ENCODE data around the gene SPG11.

Gene SPG11

DNA sequence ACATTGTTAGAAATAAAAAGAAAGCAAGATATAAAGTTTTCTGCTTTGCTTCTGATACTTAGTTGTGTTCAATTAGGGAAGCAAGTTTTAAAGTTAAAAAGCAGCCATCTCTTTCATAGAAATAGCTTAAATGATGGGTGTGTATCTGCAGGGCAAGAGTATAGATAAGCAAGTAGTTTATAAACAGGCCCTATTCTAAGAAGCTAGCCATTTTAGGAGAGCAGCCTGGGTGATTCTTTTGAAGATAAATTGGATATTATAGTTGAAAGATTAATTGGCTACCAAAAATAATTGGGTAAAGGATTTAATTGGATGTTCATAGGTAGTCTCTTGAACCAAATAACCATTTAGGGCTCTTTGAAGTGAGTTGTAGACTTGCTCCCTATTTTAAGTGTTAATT lies 120.9 kb downstream of the SPG11 start:
- H3K4me2 ChIP-seq (ENCODE audit: low read depth, low read length, poor library complexity, severe bottlenecking) = peak overlapping the region; percentile 6
- H3K9me3 ChIP-seq (ENCODE audit: insufficient read depth, low read length) = no peaks in the 10 kb centered on the region
- H4K20me1 ChIP-seq (ENCODE audit: low read depth, low read length) = peaks cover 24% of the 10 kb centered on the region; the same call in 1 of the 2 replicates
- H3K9me2 ChIP-seq (replicated peaks; ENCODE audit: insufficient read depth, low read length) = no peaks in the 10 kb centered on the region
- no peak overlapping the region for H3K27ac ChIP-seq (ENCODE audit: low read depth, low read length)
- H3F3A ChIP-seq (ENCODE audit: insufficient read depth) = peaks cover 7% of the 10 kb centered on the region; the same call in 1 of the 2 replicates
- H2AFZ ChIP-seq (ENCODE audit: low read depth, low read length, severe bottlenecking) = no peak overlapping the region
- peaks cover 27% of the 10 kb centered on the region for H3K36me3 ChIP-seq (ENCODE audit: low read length)
- no peak overlapping the region for H3K9ac ChIP-seq (ENCODE audit: low read length)
- TF ChIP-seq, protein P1, sequence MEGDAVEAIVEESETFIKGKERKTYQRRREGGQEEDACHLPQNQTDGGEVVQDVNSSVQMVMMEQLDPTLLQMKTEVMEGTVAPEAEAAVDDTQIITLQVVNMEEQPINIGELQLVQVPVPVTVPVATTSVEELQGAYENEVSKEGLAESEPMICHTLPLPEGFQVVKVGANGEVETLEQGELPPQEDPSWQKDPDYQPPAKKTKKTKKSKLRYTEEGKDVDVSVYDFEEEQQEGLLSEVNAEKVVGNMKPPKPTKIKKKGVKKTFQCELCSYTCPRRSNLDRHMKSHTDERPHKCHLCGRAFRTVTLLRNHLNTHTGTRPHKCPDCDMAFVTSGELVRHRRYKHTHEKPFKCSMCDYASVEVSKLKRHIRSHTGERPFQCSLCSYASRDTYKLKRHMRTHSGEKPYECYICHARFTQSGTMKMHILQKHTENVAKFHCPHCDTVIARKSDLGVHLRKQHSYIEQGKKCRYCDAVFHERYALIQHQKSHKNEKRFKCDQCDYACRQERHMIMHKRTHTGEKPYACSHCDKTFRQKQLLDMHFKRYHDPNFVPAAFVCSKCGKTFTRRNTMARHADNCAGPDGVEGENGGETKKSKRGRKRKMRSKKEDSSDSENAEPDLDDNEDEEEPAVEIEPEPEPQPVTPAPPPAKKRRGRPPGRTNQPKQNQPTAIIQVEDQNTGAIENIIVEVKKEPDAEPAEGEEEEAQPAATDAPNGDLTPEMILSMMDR (IDR thresholded peaks at IDR 0.05; ENCODE audit: insufficient read depth, low read length, poor library complexity, severe bottlenecking) = no peak
- TF ChIP-seq EZH2phosphoT487 (conservative IDR thresholded peaks at IDR 0.05; ENCODE audit: low read length) = no peak
- H3K4me3 ChIP-seq (ENCODE audit: insufficient read depth, low read length, poor library complexity, severe bottlenecking) = no peak overlapping the region
- H3K27me3 ChIP-seq (ENCODE audit: low read length) = no peaks in the 10 kb centered on the region
- peaks cover 97% of the 10 kb centered on the region for H3K79me2 ChIP-seq (ENCODE audit: insufficient read depth, low read length)

DNA sequence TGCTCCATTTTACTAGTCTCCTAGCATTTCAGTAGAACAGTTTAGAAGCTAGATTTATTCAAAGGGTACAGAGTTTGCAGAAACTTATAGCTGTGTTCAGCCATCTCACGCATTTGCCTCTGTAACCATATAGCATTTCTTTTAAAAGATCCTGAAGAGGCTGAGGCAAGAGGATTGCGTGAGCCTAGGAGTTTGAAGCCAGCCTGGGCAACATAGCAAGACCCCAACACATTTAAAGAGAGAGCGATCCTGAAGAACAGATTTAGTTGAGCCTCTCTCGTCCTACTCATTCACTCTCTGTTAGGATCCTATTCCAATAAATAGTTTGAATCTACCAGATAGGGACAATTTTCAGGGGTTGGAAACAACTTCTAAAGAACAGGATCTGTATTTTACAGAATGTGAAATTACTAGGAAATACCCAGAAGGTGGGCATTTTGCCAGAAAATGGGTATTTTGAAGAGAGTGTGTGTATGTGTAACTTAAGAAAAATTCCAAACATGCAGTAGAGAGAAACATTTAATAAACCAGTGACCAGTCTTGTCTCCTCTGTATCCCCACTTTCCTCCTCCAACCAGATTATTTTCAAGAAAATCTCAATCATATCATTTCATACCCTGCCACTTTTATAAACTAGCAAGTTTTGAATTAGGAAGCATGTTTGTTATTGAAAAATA lies 122.0 kb downstream of the SPG11 start:
- peaks cover 27% of the 10 kb centered on the region for H3K36me3 ChIP-seq (ENCODE audit: low read length)
- no peak overlapping the region for H3K4me3 ChIP-seq (ENCODE audit: insufficient read depth, low read length, poor library complexity, severe bottlenecking)
- H2AFZ ChIP-seq (ENCODE audit: low read depth, low read length, severe bottlenecking) = no peak overlapping the region
- H3K9me3 ChIP-seq (ENCODE audit: insufficient read depth, low read length) = no peaks in the 10 kb centered on the region
- H3K9ac ChIP-seq (ENCODE audit: low read length) = no peak overlapping the region
- no peak overlapping the region for H3K4me2 ChIP-seq (ENCODE audit: low read depth, low read length, poor library complexity, severe bottlenecking)
- TF ChIP-seq, protein P1 (IDR thresholded peaks at IDR 0.05; ENCODE audit: insufficient read depth, low read length, poor library complexity, severe bottlenecking) = no peak
- no peak for TF ChIP-seq EZH2phosphoT487 (conservative IDR thresholded peaks at IDR 0.05; ENCODE audit: low read length)
- no peak overlapping the region for H3K27ac ChIP-seq (ENCODE audit: low read depth, low read length)
- peaks cover 7% of the 10 kb centered on the region; the same call in 1 of the 2 replicates for H3F3A ChIP-seq (ENCODE audit: insufficient read depth)
- H3K9me2 ChIP-seq (replicated peaks; ENCODE audit: insufficient read depth, low read length) = no peaks in the 10 kb centered on the region
- peaks cover 91% of the 10 kb centered on the region for H3K79me2 ChIP-seq (ENCODE audit: insufficient read depth, low read length)
- peaks cover 24% of the 10 kb centered on the region; the same call in 1 of the 2 replicates for H4K20me1 ChIP-seq (ENCODE audit: low read depth, low read length)
- no peaks in the 10 kb centered on the region for H3K27me3 ChIP-seq (ENCODE audit: low read length)

DNA sequence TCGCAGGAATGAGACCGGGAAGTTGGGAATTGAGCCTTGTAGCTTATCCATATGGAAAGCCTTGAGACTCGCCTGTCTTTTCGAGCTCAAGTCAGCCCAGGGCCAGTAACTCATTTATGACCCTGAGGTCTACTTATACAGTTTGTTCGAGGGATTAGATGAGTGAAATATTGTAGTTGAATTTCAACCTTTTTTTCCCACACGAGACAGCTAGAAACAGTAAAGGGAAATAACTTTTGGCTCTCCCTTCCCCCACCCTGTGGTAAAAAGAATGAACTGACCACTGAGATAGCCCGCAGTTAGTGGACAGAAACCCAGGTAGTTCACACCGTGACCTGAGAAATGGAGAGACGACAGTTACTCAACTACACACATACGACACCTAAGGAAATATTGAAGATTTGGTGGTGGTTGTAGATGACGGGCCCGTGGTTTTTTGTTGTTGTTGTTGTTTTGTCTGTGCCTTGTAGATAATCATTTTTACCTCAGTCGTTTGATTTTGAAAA lies 125.7 kb downstream of the SPG11 start:
- Histone ChIP-seq H3K4me3 (ENCODE audit: insufficient read depth, low read length, poor library complexity, severe bottlenecking) (peak overlapping the region; percentile 95), H3K36me3 (ENCODE audit: low read length) (peaks cover 23% of the 10 kb centered on the region), H3K27ac (ENCODE audit: low read depth, low read length) (peak overlapping the region; percentile 75), H3F3A (ENCODE audit: insufficient read depth) (peaks cover 6% of the 10 kb centered on the region), H2AFZ (ENCODE audit: low read depth, low read length, severe bottlenecking) (peak overlapping the region; percentile 93), H3K9me3 (ENCODE audit: insufficient read depth, low read length) (no peaks in the 10 kb centered on the region), H3K9ac (ENCODE audit: low read length) (peak overlapping the region; percentile 99), H3K9me2 (replicated peaks; ENCODE audit: insufficient read depth, low read length) (no peaks in the 10 kb centered on the region), H3K4me2 (ENCODE audit: low read depth, low read length, poor library complexity, severe bottlenecking) (peak overlapping the region; percentile 90), H3K79me2 (ENCODE audit: insufficient read depth, low read length) (peaks cover 55% of the 10 kb centered on the region), H4K20me1 (ENCODE audit: low read depth, low read length) (peaks cover 10% of the 10 kb centered on the region; the same call in 1 of the 2 replicates), H3K27me3 (ENCODE audit: low read length) (no peaks in the 10 kb centered on the region)
- TF ChIP-seq, protein P1 (IDR thresholded peaks at IDR 0.05; ENCODE audit: insufficient read depth, low read length, poor library complexity, severe bottlenecking) = no peak
- TF ChIP-seq EZH2phosphoT487 (conservative IDR thresholded peaks at IDR 0.05; ENCODE audit: low read length) = no peak
